Hepatocyte (in vitro differentiated cells): Measurements from ENCODE around the gene SLC25A21. TPM values are rescaled to one million over a fixed set of nuclear protein-coding genes. Genes with fewer than 3 reads are reported as not detected.
A peak's percentile ranks its signal among the peaks of the same experiment; 100 is the strongest.

Source experiments
- DNase-seq: peaks from one replicate; pipeline ENCODE4 v3.0.0-alpha.2; 2016; ENCODE audit warnings: low spot score
- H2AFZ ChIP-seq: fragments of 200-600 bp; sonication (generic); 2 replicates; pipeline ENCODE4 v1.6.0; 2016; ENCODE audit warnings: antibody characterized with exemption, mild to moderate bottlenecking
- H3K27ac ChIP-seq: fragments of 200-600 bp; sonication (generic); 2 replicates; pipeline ENCODE4 v1.5.1; 2016; ENCODE audit warnings: mild to moderate bottlenecking
- H3K27me3 ChIP-seq: fragments of 200-600 bp; sonication (generic); 2 replicates; pipeline ENCODE4 v1.6.1; 2016
- H3K36me3 ChIP-seq: fragments of 200-600 bp; sonication (generic); replicated peaks from 2 replicates; pipeline ENCODE4 v1.5.1; 2016; ENCODE audit warnings: low read depth; ENCODE audit not compliant: insufficient read depth
- H3K4me1 ChIP-seq: fragments of 200-600 bp; sonication (generic); 2 replicates; pipeline ENCODE4 v1.5.1; 2016; ENCODE audit warnings: mild to moderate bottlenecking, moderate library complexity; ENCODE audit not compliant: insufficient read depth
- H3K4me2 ChIP-seq: fragments of 200-600 bp; sonication (generic); 2 replicates; pipeline ENCODE4 v1.6.0; 2016
- H3K4me3 ChIP-seq: fragments of 200-600 bp; sonication (generic); 2 replicates; pipeline ENCODE4 v1.5.1; 2016; ENCODE audit warnings: mild to moderate bottlenecking
- H3K79me2 ChIP-seq: fragments of 200-600 bp; sonication (generic); 2 replicates; pipeline ENCODE4 v1.6.0; 2017; ENCODE audit warnings: mild to moderate bottlenecking
- H3K9me2 ChIP-seq: fragments of 200-600 bp; sonication (generic); replicated peaks from 2 replicates; pipeline ENCODE4 v1.6.0; 2017; ENCODE audit warnings: mild to moderate bottlenecking; ENCODE audit not compliant: insufficient read depth
- H3K9me3 ChIP-seq: fragments of 200-600 bp; sonication (generic); 2 replicates; pipeline ENCODE4 v1.5.1; 2016; ENCODE audit warnings: low read depth, mild to moderate bottlenecking
- H4K20me1 ChIP-seq: fragments of 200-600 bp; sonication (generic); 2 replicates; pipeline ENCODE4 v1.6.0; 2016; ENCODE audit warnings: mild to moderate bottlenecking; ENCODE audit not compliant: insufficient read depth, poor library complexity, severe bottlenecking
- CTCF ChIP-seq: fragments of 200-600 bp; sonication (generic); IDR thresholded peaks from 2 replicates; pipeline ENCODE4 v1.5.1; 2016; ENCODE audit warnings: antibody characterized with exemption, mild to moderate bottlenecking; ENCODE audit not compliant: poor library complexity
- EZH2 ChIP-seq: fragments of 200-600 bp; sonication (generic); IDR thresholded peaks from 2 replicates; pipeline ENCODE4 v1.6.1; 2016; ENCODE audit warnings: antibody characterized with exemption, mild to moderate bottlenecking, borderline replicate concordance
- EZH2phosphoT487 ChIP-seq: fragments of 200-600 bp; sonication (generic); IDR thresholded peaks from one replicate; pipeline ENCODE4 v1.6.1; 2018; ENCODE audit warnings: antibody characterized with exemption, mild to moderate bottlenecking, low read depth, moderate library complexity; ENCODE audit not compliant: unreplicated experiment, severe bottlenecking
- WGBS: methylation state at CpG from one replicate; pipeline ENCODE4 v1.1.6; 2016; ENCODE audit warnings: low lambda C conversion rate; ENCODE audit errors: missing lambda C conversion rate; 5-methylcytosine and 5-hydroxymethylcytosine counted together
- polyA plus RNA-seq: library from polyadenylated mRNA; unstranded; fragments of >200 nt; fragmentation: Nextera tagmentation; extraction: Ambion mirVana; gene quantifications from 2 replicates; pipeline ENCODE4 v1.2.1, GENCODE V29; 2016
- total RNA-seq: library from RNA; depleted of rRNA; stranded (reverse); fragments of >200 nt; gene quantifications from 2 replicates; pipeline ENCODE4 v1.2.3, GENCODE V29; 2014

Gene SLC25A21
- total and polyA plus RNA-seq, 2 experiments from 2014 or later = 1.4 to 1.6 TPM

GRCh38 chr14:36664322-36665193 lies 507.8 kb downstream of the SLC25A21 start:
- Histone ChIP-seq H2AFZ (no peak overlapping the region), H3K4me1 (peaks cover 29% of the 10 kb centered on the region), H3K27ac (no peak overlapping the region), H3K4me3 (no peak overlapping the region), H3K79me2 (no peaks in the 10 kb centered on the region), H4K20me1 (no peaks in the 10 kb centered on the region), H3K36me3 (no peaks in the 10 kb centered on the region), H3K9me2 (no peaks in the 10 kb centered on the region), H3K9me3 (no peaks in the 10 kb centered on the region), H3K27me3 (peaks cover 93% of the 10 kb centered on the region), H3K4me2 (peak overlapping the region; percentile 91)
- 13% methylated on average over 9 of the region's 9 CpGs for WGBS
- no peak for DNase-seq
- no peak for TF ChIP-seq EZH2
- no peak for TF ChIP-seq CTCF
- TF ChIP-seq EZH2phosphoT487 = peak; percentile 2

GRCh38 chr14:36663404-36664321 lies 508.7 kb downstream of the SLC25A21 start:
- Histone ChIP-seq H3K4me3 (no peak overlapping the region), H3K27ac (no peak overlapping the region), H2AFZ (peak overlapping the region; percentile 49), H3K27me3 (peaks cover 94% of the 10 kb centered on the region), H3K4me2 (peak overlapping the region; percentile 91), H4K20me1 (no peaks in the 10 kb centered on the region), H3K79me2 (no peaks in the 10 kb centered on the region), H3K36me3 (no peaks in the 10 kb centered on the region), H3K9me3 (no peaks in the 10 kb centered on the region), H3K9me2 (no peaks in the 10 kb centered on the region), H3K4me1 (peaks cover 29% of the 10 kb centered on the region)
- 5% methylated on average over 39 of the region's 39 CpGs for WGBS
- TF ChIP-seq EZH2phosphoT487 (peak; percentile 70), CTCF (no peak), EZH2 (peak; percentile 59)
- DNase-seq = no peak

GRCh38 chr14:36662543-36663403 lies 509.6 kb downstream of the SLC25A21 start:
- WGBS = 2% methylated on average over 64 of the region's 71 CpGs
- Histone ChIP-seq H3K9me2 (no peaks in the 10 kb centered on the region), H3K4me2 (peak overlapping the region; percentile 91), H3K79me2 (no peaks in the 10 kb centered on the region), H3K36me3 (no peaks in the 10 kb centered on the region), H3K4me1 (peaks cover 32% of the 10 kb centered on the region), H3K4me3 (peak overlapping the region; percentile 1), H4K20me1 (no peaks in the 10 kb centered on the region), H3K27ac (no peak overlapping the region), H3K9me3 (no peaks in the 10 kb centered on the region), H3K27me3 (peaks cover 96% of the 10 kb centered on the region), H2AFZ (peak overlapping the region; percentile 49)
- DNase-seq = no peak
- TF ChIP-seq EZH2 (peak; percentile 70), CTCF (no peak)
